ENCODE data around the gene MVB12A. TPM values are rescaled to one million over a fixed set of nuclear protein-coding genes. Genes with fewer than 3 reads are reported as not detected.

Gene MVB12A
- total and polyA plus RNA-seq, 9 of the 15 experiments (the other 6 are each of a cell fraction or from before 2014, with no cell fraction given), result 1.2 to 46.2 (median 22.4) TPM

- TF ChIP-seq USF2 (CRISPR knock-in tag; IDR thresholded peaks at IDR 0.05) (peak; percentile 87), ZNF232 (CRISPR knock-in tag; IDR thresholded peaks at IDR 0.05) (no peak), ETS1 (conservative IDR thresholded peaks at IDR 0.05; ENCODE audit: control insufficient read depth, low read depth, low read length) (no peak), THRB (CRISPR knock-in tag; conservative IDR thresholded peaks at IDR 0.05) (no peak), HMG20B (CRISPR knock-in tag; IDR thresholded peaks at IDR 0.05) (no peak), POLR2G (IDR thresholded peaks at IDR 0.05; ENCODE audit: low read depth, low read length) (no peak), ZBTB26 (CRISPR knock-in tag; IDR thresholded peaks at IDR 0.05) (no peak), CBX3 (IDR thresholded peaks at IDR 0.05; ENCODE audit: borderline replicate concordance in 1 of 2, low read length in 2 of 2) (0 out of 3 replicates have a peak, but pooled peaks of 1 of the 2 experiments have one; percentile 23), SIX5 (IDR thresholded peaks at IDR 0.05; ENCODE audit: borderline replicate concordance in 1 of 2, insufficient read depth in 1 of 2, low read depth in 1 of 2, low read length in 2 of 2) (no peak), SMAD3 (CRISPR knock-in tag; conservative IDR thresholded peaks at IDR 0.05) (no peak), ZNF354B (CRISPR knock-in tag; IDR thresholded peaks at IDR 0.05) (no peak), NR2C2 (CRISPR knock-in tag; IDR thresholded peaks at IDR 0.05) (no peak), NR2C2 (tag; IDR thresholded peaks at IDR 0.05) (no peak), POLR3A (IDR thresholded peaks at IDR 0.05; ENCODE audit: borderline replicate concordance, extremely low read depth, insufficient read depth, insufficient read length) (no peak), BCOR (IDR thresholded peaks at IDR 0.05) (peak; percentile 95), CCNT2 (IDR thresholded peaks at IDR 0.05; ENCODE audit: borderline replicate concordance, extremely low read depth, insufficient read length, low read depth, low read length) (no peak), E2F5 (CRISPR knock-in tag; IDR thresholded peaks at IDR 0.05) (no peak), SUPT5H (IDR thresholded peaks at IDR 0.05) (no peak), ZBTB17 (CRISPR knock-in tag; IDR thresholded peaks at IDR 0.05) (no peak), ATF6 (CRISPR knock-in tag; IDR thresholded peaks at IDR 0.05) (no peak)
These were observed 20.8 kb upstream of the MVB12A start (continued) for GRCh38 chr19:17398902-17399527.
